ENCODE results near the gene RNF212. TPM values are rescaled to one million over a fixed set of nuclear protein-coding genes. Genes with fewer than 3 reads are reported as not detected.

The RNF212 gene
- total and polyA plus RNA-seq, 2 experiments from 2014 or later = 17.0 to 20.6 TPM

DNA sequence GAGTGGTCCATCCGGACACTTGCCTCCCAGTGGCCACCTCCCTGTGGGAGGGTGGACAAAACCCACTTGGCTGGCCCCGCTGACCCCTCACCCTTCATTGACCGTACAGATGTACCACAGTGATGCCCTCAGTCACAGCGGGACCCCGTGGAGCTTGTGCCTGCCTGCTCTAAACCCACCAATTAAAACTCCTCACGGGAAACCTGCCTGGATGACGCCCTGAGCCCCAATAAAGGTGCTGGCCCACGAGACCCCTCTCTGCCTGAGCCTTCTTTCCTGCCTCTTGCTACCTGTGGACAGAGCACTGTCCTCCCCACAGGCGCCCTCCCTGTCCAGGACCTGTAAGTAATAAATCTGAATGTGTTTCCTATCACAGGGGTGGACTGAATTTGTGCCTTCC lies 32.9 kb downstream of the RNF212 start:
- H3K27me3 ChIP-seq (ENCODE audit: insufficient read depth) = no peaks in the 10 kb centered on the region
- H4K20me1 ChIP-seq (replicated peaks; ENCODE audit: insufficient read depth) = no peaks in the 10 kb centered on the region
- no peak overlapping the region for H3K4me3 ChIP-seq
- H3K4me1 ChIP-seq (ENCODE audit: insufficient read depth) = no peaks in the 10 kb centered on the region
- Mint-ChIP-seq H3K9me3 (peaks cover 2% of the 10 kb centered on the region; the same call in 1 of the 3 replicates), H3K36me3 (ENCODE audit: low read depth) (no peaks in the 10 kb centered on the region), H3K4me3 (no peak overlapping the region), H3K27me3 (ENCODE audit: insufficient read depth, low read depth, poor library complexity) (peaks cover 3% of the 10 kb centered on the region), H3K27ac (no peak overlapping the region), H3K4me1 (no peaks in the 10 kb centered on the region)
- no peaks in the 10 kb centered on the region for H3F3A ChIP-seq (replicated peaks; ENCODE audit: low read depth)
- no peaks in the 10 kb centered on the region for H3K36me3 ChIP-seq (ENCODE audit: insufficient read depth)
- ATAC-seq (no peak), DNase-seq (ENCODE audit: low spot score) (no peak)
- TF ChIP-seq, protein P1, sequence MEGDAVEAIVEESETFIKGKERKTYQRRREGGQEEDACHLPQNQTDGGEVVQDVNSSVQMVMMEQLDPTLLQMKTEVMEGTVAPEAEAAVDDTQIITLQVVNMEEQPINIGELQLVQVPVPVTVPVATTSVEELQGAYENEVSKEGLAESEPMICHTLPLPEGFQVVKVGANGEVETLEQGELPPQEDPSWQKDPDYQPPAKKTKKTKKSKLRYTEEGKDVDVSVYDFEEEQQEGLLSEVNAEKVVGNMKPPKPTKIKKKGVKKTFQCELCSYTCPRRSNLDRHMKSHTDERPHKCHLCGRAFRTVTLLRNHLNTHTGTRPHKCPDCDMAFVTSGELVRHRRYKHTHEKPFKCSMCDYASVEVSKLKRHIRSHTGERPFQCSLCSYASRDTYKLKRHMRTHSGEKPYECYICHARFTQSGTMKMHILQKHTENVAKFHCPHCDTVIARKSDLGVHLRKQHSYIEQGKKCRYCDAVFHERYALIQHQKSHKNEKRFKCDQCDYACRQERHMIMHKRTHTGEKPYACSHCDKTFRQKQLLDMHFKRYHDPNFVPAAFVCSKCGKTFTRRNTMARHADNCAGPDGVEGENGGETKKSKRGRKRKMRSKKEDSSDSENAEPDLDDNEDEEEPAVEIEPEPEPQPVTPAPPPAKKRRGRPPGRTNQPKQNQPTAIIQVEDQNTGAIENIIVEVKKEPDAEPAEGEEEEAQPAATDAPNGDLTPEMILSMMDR (conservative IDR thresholded peaks at IDR 0.05; ENCODE audit: low read depth in 2 of 2) = no peak
- TF ChIP-seq EZH2phosphoT487 (IDR thresholded peaks at IDR 0.05; ENCODE audit: unreplicated experiment) = no peak
- TF ChIP-seq, protein P2, sequence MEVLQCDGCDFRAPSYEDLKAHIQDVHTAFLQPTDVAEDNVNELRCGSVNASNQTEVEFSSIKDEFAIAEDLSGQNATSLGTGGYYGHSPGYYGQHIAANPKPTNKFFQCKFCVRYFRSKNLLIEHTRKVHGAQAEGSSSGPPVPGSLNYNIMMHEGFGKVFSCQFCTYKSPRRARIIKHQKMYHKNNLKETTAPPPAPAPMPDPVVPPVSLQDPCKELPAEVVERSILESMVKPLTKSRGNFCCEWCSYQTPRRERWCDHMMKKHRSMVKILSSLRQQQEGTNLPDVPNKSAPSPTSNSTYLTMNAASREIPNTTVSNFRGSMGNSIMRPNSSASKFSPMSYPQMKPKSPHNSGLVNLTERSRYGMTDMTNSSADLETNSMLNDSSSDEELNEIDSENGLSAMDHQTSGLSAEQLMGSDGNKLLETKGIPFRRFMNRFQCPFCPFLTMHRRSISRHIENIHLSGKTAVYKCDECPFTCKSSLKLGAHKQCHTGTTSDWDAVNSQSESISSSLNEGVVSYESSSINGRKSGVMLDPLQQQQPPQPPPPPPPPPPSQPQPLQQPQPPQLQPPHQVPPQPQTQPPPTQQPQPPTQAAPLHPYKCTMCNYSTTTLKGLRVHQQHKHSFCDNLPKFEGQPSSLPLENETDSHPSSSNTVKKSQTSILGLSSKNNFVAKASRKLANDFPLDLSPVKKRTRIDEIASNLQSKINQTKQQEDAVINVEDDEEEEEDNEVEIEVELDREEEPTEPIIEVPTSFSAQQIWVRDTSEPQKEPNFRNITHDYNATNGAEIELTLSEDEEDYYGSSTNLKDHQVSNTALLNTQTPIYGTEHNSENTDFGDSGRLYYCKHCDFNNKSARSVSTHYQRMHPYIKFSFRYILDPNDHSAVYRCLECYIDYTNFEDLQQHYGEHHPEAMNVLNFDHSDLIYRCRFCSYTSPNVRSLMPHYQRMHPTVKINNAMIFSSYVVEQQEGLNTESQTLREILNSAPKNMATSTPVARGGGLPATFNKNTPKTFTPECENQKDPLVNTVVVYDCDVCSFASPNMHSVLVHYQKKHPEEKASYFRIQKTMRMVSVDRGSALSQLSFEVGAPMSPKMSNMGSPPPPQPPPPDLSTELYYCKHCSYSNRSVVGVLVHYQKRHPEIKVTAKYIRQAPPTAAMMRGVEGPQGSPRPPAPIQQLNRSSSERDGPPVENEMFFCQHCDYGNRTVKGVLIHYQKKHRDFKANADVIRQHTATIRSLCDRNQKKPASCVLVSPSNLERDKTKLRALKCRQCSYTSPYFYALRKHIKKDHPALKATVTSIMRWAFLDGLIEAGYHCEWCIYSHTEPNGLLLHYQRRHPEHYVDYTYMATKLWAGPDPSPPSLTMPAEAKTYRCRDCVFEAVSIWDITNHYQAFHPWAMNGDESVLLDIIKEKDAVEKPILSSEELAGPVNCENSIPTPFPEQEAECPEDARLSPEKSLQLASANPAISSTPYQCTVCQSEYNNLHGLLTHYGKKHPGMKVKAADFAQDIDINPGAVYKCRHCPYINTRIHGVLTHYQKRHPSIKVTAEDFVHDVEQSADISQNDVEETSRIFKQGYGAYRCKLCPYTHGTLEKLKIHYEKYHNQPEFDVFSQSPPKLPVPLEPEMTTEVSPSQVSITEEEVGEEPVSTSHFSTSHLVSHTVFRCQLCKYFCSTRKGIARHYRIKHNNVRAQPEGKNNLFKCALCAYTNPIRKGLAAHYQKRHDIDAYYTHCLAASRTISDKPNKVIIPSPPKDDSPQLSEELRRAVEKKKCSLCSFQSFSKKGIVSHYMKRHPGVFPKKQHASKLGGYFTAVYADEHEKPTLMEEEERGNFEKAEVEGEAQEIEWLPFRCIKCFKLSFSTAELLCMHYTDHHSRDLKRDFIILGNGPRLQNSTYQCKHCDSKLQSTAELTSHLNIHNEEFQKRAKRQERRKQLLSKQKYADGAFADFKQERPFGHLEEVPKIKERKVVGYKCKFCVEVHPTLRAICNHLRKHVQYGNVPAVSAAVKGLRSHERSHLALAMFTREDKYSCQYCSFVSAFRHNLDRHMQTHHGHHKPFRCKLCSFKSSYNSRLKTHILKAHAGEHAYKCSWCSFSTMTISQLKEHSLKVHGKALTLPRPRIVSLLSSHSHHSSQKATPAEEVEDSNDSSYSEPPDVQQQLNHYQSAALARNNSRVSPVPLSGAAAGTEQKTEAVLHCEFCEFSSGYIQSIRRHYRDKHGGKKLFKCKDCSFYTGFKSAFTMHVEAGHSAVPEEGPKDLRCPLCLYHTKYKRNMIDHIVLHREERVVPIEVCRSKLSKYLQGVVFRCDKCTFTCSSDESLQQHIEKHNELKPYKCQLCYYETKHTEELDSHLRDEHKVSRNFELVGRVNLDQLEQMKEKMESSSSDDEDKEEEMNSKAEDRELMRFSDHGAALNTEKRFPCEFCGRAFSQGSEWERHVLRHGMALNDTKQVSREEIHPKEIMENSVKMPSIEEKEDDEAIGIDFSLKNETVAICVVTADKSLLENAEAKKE (CRISPR knock-in tag; IDR thresholded peaks at IDR 0.05) = no peak
- TF ChIP-seq JUNB (IDR thresholded peaks at IDR 0.05; ENCODE audit: unreplicated experiment) = no peak
- TF ChIP-seq POLR2AphosphoS5 (IDR thresholded peaks at IDR 0.05; ENCODE audit: low read depth) = no peak
- no peak for TF ChIP-seq STAT1 (IDR thresholded peaks at IDR 0.05; ENCODE audit: unreplicated experiment)
- TF ChIP-seq NANOG (IDR thresholded peaks at IDR 0.05; ENCODE audit: borderline replicate concordance) = no peak
- TF ChIP-seq ZNF331 (CRISPR knock-in tag; IDR thresholded peaks at IDR 0.05; ENCODE audit: low read depth) = no peak
- TF ChIP-seq, protein P3, sequence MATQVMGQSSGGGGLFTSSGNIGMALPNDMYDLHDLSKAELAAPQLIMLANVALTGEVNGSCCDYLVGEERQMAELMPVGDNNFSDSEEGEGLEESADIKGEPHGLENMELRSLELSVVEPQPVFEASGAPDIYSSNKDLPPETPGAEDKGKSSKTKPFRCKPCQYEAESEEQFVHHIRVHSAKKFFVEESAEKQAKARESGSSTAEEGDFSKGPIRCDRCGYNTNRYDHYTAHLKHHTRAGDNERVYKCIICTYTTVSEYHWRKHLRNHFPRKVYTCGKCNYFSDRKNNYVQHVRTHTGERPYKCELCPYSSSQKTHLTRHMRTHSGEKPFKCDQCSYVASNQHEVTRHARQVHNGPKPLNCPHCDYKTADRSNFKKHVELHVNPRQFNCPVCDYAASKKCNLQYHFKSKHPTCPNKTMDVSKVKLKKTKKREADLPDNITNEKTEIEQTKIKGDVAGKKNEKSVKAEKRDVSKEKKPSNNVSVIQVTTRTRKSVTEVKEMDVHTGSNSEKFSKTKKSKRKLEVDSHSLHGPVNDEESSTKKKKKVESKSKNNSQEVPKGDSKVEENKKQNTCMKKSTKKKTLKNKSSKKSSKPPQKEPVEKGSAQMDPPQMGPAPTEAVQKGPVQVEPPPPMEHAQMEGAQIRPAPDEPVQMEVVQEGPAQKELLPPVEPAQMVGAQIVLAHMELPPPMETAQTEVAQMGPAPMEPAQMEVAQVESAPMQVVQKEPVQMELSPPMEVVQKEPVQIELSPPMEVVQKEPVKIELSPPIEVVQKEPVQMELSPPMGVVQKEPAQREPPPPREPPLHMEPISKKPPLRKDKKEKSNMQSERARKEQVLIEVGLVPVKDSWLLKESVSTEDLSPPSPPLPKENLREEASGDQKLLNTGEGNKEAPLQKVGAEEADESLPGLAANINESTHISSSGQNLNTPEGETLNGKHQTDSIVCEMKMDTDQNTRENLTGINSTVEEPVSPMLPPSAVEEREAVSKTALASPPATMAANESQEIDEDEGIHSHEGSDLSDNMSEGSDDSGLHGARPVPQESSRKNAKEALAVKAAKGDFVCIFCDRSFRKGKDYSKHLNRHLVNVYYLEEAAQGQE (IDR thresholded peaks at IDR 0.05; ENCODE audit: unreplicated experiment) = no peak
- TF ChIP-seq CREB1 (CRISPR knock-in tag; IDR thresholded peaks at IDR 0.05; ENCODE audit: low read depth) = no peak
- no peak for TF ChIP-seq ZNF114 (CRISPR knock-in tag; IDR thresholded peaks at IDR 0.05)
- TF ChIP-seq, protein P4, sequence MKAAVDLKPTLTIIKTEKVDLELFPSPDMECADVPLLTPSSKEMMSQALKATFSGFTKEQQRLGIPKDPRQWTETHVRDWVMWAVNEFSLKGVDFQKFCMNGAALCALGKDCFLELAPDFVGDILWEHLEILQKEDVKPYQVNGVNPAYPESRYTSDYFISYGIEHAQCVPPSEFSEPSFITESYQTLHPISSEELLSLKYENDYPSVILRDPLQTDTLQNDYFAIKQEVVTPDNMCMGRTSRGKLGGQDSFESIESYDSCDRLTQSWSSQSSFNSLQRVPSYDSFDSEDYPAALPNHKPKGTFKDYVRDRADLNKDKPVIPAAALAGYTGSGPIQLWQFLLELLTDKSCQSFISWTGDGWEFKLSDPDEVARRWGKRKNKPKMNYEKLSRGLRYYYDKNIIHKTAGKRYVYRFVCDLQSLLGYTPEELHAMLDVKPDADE (IDR thresholded peaks at IDR 0.05) = no peak
- no peak for TF ChIP-seq EZH2 (IDR thresholded peaks at IDR 0.05; ENCODE audit: low read depth, unreplicated experiment)
- H2AFZ ChIP-seq = no peak overlapping the region
- H3K79me2 ChIP-seq (replicated peaks; ENCODE audit: insufficient read depth) = no peaks in the 10 kb centered on the region
- H3K4me2 ChIP-seq = no peak overlapping the region
- no peak overlapping the region for H3K27ac ChIP-seq (ENCODE audit: low read depth)
- no peaks in the 10 kb centered on the region for H3K9me2 ChIP-seq (ENCODE audit: insufficient read depth)

Measured in GM23338 (cell line).